ENCODE results near the gene COG4.

- TF ChIP-seq, protein P1, sequence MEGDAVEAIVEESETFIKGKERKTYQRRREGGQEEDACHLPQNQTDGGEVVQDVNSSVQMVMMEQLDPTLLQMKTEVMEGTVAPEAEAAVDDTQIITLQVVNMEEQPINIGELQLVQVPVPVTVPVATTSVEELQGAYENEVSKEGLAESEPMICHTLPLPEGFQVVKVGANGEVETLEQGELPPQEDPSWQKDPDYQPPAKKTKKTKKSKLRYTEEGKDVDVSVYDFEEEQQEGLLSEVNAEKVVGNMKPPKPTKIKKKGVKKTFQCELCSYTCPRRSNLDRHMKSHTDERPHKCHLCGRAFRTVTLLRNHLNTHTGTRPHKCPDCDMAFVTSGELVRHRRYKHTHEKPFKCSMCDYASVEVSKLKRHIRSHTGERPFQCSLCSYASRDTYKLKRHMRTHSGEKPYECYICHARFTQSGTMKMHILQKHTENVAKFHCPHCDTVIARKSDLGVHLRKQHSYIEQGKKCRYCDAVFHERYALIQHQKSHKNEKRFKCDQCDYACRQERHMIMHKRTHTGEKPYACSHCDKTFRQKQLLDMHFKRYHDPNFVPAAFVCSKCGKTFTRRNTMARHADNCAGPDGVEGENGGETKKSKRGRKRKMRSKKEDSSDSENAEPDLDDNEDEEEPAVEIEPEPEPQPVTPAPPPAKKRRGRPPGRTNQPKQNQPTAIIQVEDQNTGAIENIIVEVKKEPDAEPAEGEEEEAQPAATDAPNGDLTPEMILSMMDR (conservative IDR thresholded peaks at IDR 0.05 in 1 of 2, IDR thresholded peaks at IDR 0.05 in 1 of 2; ENCODE audit: extremely low read depth in 1 of 2, insufficient read depth in 1 of 2, low read depth in 1 of 2, low read length in 2 of 2) = no peak
- TF ChIP-seq EZH2 (IDR thresholded peaks at IDR 0.05; ENCODE audit: borderline replicate concordance, low read length) = no peak
Measured at GRCh38 chr16:70570967-70571570, 47.7 kb upstream of the COG4 start.
